H1 (cell line): ENCODE results near the gene INTS2. TPM values are rescaled to one million over a fixed set of nuclear protein-coding genes. Genes with fewer than 3 reads are reported as not detected.

ENCODE experiments used
- CTCF ChIA-PET: fragments of 300-600 bp; sonication (Branson Sonifier 250); formaldehyde crosslinking; loops from one replicate; lab custom pipeline; 2021; ENCODE audit not compliant: partially characterized antibody; lab: Charles Lee
- POLR2A ChIA-PET: fragments of 300-600 bp; sonication (Branson Sonifier 250); formaldehyde crosslinking; loops from one replicate; lab custom pipeline; 2021; ENCODE audit warnings: inconsistent platforms; ENCODE audit not compliant: partially characterized antibody; lab: Charles Lee
- DNase-seq, 2 experiments: peaks; one replicate each; pipeline versions ENCODE4 v3.0.0 to v3.0.0-alpha.2; 2010 to 2022; ENCODE audit warnings: low spot score in 2 of 2, low read depth in 1 of 2, mixed read lengths in 1 of 2
- FAIRE-seq: peaks from 2 replicates; lab custom pipeline; 2011; peaks lifted over from hg19 to GRCh38; lab: Jason Lieb, UNC
- H2AFZ ChIP-seq: 2 replicates; pipeline ENCODE4 v1.8.1; 2012; ENCODE audit warnings: low read length, inconsistent platforms
- H2AK5ac ChIP-seq: 2 replicates; pipeline ENCODE4 v1.6.1; 2013; ENCODE audit warnings: low read depth, low read length
- H2BK120ac ChIP-seq: replicated peaks from 2 replicates; pipeline ENCODE3; 2013; ENCODE audit warnings: low read depth, low read length, inconsistent platforms
- H2BK12ac ChIP-seq: 2 replicates; pipeline ENCODE4 v1.6.1; 2013; ENCODE audit warnings: low read depth, low read length
- H2BK15ac ChIP-seq: 2 replicates; pipeline ENCODE4 v1.6.1; 2013; ENCODE audit warnings: low read length
- H2BK20ac ChIP-seq: 2 replicates; pipeline ENCODE4 v1.6.1; 2013; ENCODE audit warnings: low read length
- H2BK5ac ChIP-seq: 2 replicates; pipeline ENCODE4 v1.6.1; 2013; ENCODE audit warnings: low read depth, low read length
- H3K14ac ChIP-seq: 2 replicates; pipeline ENCODE4 v1.6.1; 2013; ENCODE audit warnings: inconsistent platforms; ENCODE audit not compliant: insufficient read length
- H3K18ac ChIP-seq: 2 replicates; pipeline ENCODE4 v1.6.1; 2013; ENCODE audit warnings: low read length; ENCODE audit errors: extremely low read depth
- H3K23ac ChIP-seq: 2 replicates; pipeline ENCODE4 v1.6.1; 2013; ENCODE audit warnings: inconsistent platforms; ENCODE audit not compliant: insufficient read length
- H3K23me2 ChIP-seq: 2 replicates; pipeline ENCODE4 v1.6.1; 2013; ENCODE audit warnings: low read depth, low read length
- H3K27ac ChIP-seq: 2 replicates; pipeline ENCODE4 v1.6.1; 2011; ENCODE audit warnings: low read depth, low read length, inconsistent platforms
- H3K27me3 ChIP-seq, 4 experiments: replicated peaks in 1 of 4; 1 replicate in 1 of 4; 2 replicates in 3 of 4; pipeline versions ENCODE4 v1.6.1 to v1.8.1; 2011 to 2013; ENCODE audit warnings: low read length in 3 of 4, mild to moderate bottlenecking in 3 of 4, inconsistent platforms in 2 of 4, mixed read lengths in 2 of 4, moderate library complexity in 1 of 4; ENCODE audit not compliant: control insufficient read depth in 3 of 4, insufficient read depth in 3 of 4; ENCODE audit errors: extremely low read depth in 1 of 4
- H3K36me3 ChIP-seq, 4 experiments: 2 replicates each; pipeline versions ENCODE4 v1.6.1 to v1.8.1; 2011 to 2013; ENCODE audit warnings: mild to moderate bottlenecking in 4 of 4, low read length in 3 of 4, moderate library complexity in 2 of 4, control low read depth in 1 of 4, inconsistent platforms in 1 of 4; ENCODE audit not compliant: insufficient read depth in 4 of 4, control insufficient read depth in 2 of 4
- H3K4ac ChIP-seq: replicated peaks from 2 replicates; pipeline ENCODE3; 2013; ENCODE audit warnings: low read length, low read depth, mixed read lengths, inconsistent platforms; ENCODE audit not compliant: insufficient read length
- H3K4me1 ChIP-seq, 4 experiments: replicated peaks in 1 of 4; 1 replicate in 1 of 4; 2 replicates in 3 of 4; pipeline versions ENCODE4 v1.6.1 to v1.8.1; 2011 to 2013; ENCODE audit warnings: low read length in 3 of 4, inconsistent platforms in 2 of 4, mixed read lengths in 1 of 4; ENCODE audit not compliant: insufficient read depth in 4 of 4, control insufficient read depth in 3 of 4
- H3K4me2 ChIP-seq, 2 experiments: 2 replicates each; pipeline versions ENCODE4 v1.6.1 to v1.8.1; 2011 to 2013; ENCODE audit warnings: low read depth in 2 of 2, low read length in 2 of 2, control low read depth in 1 of 2, inconsistent platforms in 1 of 2, mild to moderate bottlenecking in 1 of 2; ENCODE audit not compliant: insufficient read depth in 1 of 2
- H3K4me3 ChIP-seq, 4 experiments: fragments of 200-600, 300-600 bp in 1 of 4; sonication (generic), shearing (Covaris generic), sonication (Bioruptor Twin) in 1 of 4; 2 replicates each; pipeline versions ENCODE4 v1.5.1 to v1.8.1; 2011 to 2016; ENCODE audit warnings: low read length in 4 of 4, low read depth in 3 of 4, control low read depth in 2 of 4, inconsistent platforms in 2 of 4, mild to moderate bottlenecking in 2 of 4, mixed read lengths in 1 of 4, moderate library complexity in 1 of 4; ENCODE audit not compliant: insufficient read depth in 2 of 4; ENCODE audit errors: extremely low read depth in 1 of 4
- H3K56ac ChIP-seq: replicated peaks from 2 replicates; pipeline ENCODE3; 2013; ENCODE audit warnings: low read depth, mild to moderate bottlenecking, mixed read lengths, low read length, inconsistent platforms; ENCODE audit not compliant: insufficient read length
- H3K79me1 ChIP-seq: 2 replicates; pipeline ENCODE4 v1.6.1; 2013; ENCODE audit warnings: low read depth, low read length, control low read depth
- H3K79me2 ChIP-seq, 2 experiments: 2 replicates each; pipeline versions ENCODE4 v1.6.1 to v1.8.1; 2012 to 2013; ENCODE audit warnings: low read length in 2 of 2, mild to moderate bottlenecking in 2 of 2, inconsistent platforms in 1 of 2; ENCODE audit not compliant: insufficient read depth in 2 of 2, control insufficient read depth in 1 of 2
- H3K9ac ChIP-seq, 4 experiments: replicated peaks in 1 of 4; 1 replicate in 1 of 4; 2 replicates in 3 of 4; pipeline versions ENCODE4 v1.6.1 to v1.8.1; 2011 to 2013; ENCODE audit warnings: low read depth in 3 of 4, low read length in 3 of 4, control low read depth in 2 of 4, mild to moderate bottlenecking in 2 of 4, moderate library complexity in 2 of 4, inconsistent platforms in 1 of 4; ENCODE audit errors: extremely low read depth in 1 of 4
- H3K9me3 ChIP-seq, 2 experiments: 2 replicates each; pipeline versions ENCODE4 v1.6.1 to v1.8.1; 2012 to 2013; ENCODE audit warnings: mild to moderate bottlenecking in 2 of 2, moderate library complexity in 2 of 2, control low read depth in 1 of 2, inconsistent platforms in 1 of 2, low read depth in 1 of 2, low read length in 1 of 2, mixed read lengths in 1 of 2; ENCODE audit not compliant: insufficient read depth in 2 of 2
- H4K20me1 ChIP-seq, 2 experiments: replicated peaks in 1 of 2; 2 replicates each; pipeline versions ENCODE3 to v1.8.1; 2011 to 2013; ENCODE audit warnings: inconsistent platforms in 2 of 2, low read length in 2 of 2, mild to moderate bottlenecking in 1 of 2; ENCODE audit not compliant: insufficient read depth in 2 of 2, control insufficient read depth in 1 of 2
- H4K5ac ChIP-seq: 2 replicates; pipeline ENCODE4 v1.6.1; 2013; ENCODE audit warnings: low read length, low read depth, mixed read lengths, inconsistent platforms; ENCODE audit not compliant: insufficient read length
- H4K8ac ChIP-seq: 2 replicates; pipeline ENCODE4 v1.8.0; 2013; ENCODE audit warnings: mild to moderate bottlenecking, moderate library complexity, low read length, inconsistent platforms; ENCODE audit not compliant: insufficient read depth; ENCODE audit errors: extremely low read depth
- H4K91ac ChIP-seq: replicated peaks from 2 replicates; pipeline ENCODE3; 2013; ENCODE audit warnings: low read length, mixed read lengths, inconsistent platforms; ENCODE audit not compliant: insufficient read length
- BCL11A ChIP-seq, 2 experiments: IDR thresholded peaks; one replicate each; pipeline ENCODE4 v1.6.1; 2011; ENCODE audit warnings: low read depth in 2 of 2, low read length in 2 of 2, mild to moderate bottlenecking in 2 of 2
- CHD2 ChIP-seq: IDR thresholded peaks from 2 replicates; pipeline ENCODE4 v1.6.1; 2012; ENCODE audit warnings: low read length, improper control_type of control experiment
- EP300 ChIP-seq, 2 experiments: IDR thresholded peaks; 1 replicate in 1 of 2; 2 replicates in 1 of 2; pipeline ENCODE4 v1.6.1; 2011 to 2012; ENCODE audit warnings: low read depth in 2 of 2, low read length in 2 of 2, mild to moderate bottlenecking in 2 of 2, borderline replicate concordance in 1 of 2, inconsistent platforms in 1 of 2, moderate library complexity in 1 of 2
- GABPA ChIP-seq: IDR thresholded peaks from 2 replicates; pipeline ENCODE4 v1.6.1; 2011; ENCODE audit warnings: mild to moderate bottlenecking, low read length, moderate library complexity, borderline replicate concordance; ENCODE audit not compliant: insufficient read depth
- GTF2F1 ChIP-seq: IDR thresholded peaks from 2 replicates; pipeline ENCODE4 v1.6.1; 2012; ENCODE audit warnings: low read depth, low read length, improper control_type of control experiment, borderline replicate concordance
- KDM4A ChIP-seq: IDR thresholded peaks from one replicate; pipeline ENCODE4 v1.7.1; 2012; ENCODE audit warnings: low read depth, mild to moderate bottlenecking, moderate library complexity, low read length, inconsistent platforms; ENCODE audit not compliant: severe bottlenecking
- KDM5A ChIP-seq: fragments of 200-600 bp; IDR thresholded peaks from 2 replicates; pipeline ENCODE4 v1.7.1; 2012; ENCODE audit warnings: mild to moderate bottlenecking, low read length, inconsistent platforms, mixed read lengths
- MAFK ChIP-seq: IDR thresholded peaks from 2 replicates; pipeline ENCODE4 v1.6.1; 2012; ENCODE audit warnings: low read depth, mild to moderate bottlenecking, improper control_type of control experiment, low read length
- POLR2AphosphoS5 ChIP-seq: IDR thresholded peaks from 2 replicates; pipeline ENCODE4 v1.6.1; 2011; ENCODE audit warnings: low read depth, low read length
- POU5F1 ChIP-seq: IDR thresholded peaks from 2 replicates; pipeline ENCODE4 v1.6.1; 2011; ENCODE audit warnings: low read depth, mild to moderate bottlenecking, low read length, moderate library complexity
- SIX5 ChIP-seq: IDR thresholded peaks from 2 replicates; pipeline ENCODE4 v1.6.1; 2011; ENCODE audit warnings: mild to moderate bottlenecking, low read depth, low read length
- SP4 ChIP-seq: IDR thresholded peaks from 2 replicates; pipeline ENCODE4 v1.6.1; 2012; ENCODE audit warnings: low read length, inconsistent platforms
- TBP ChIP-seq: IDR thresholded peaks from 2 replicates; pipeline ENCODE4 v1.6.1; 2011; ENCODE audit warnings: low read depth, low read length, improper control_type of control experiment
- TCF12 ChIP-seq: IDR thresholded peaks from 2 replicates; pipeline ENCODE4 v1.6.1; 2011; ENCODE audit warnings: low read depth, mild to moderate bottlenecking, low read length
- WGBS, 2 experiments: shearing (Covaris generic) in 1 of 2; methylation state at CpG; one replicate each; pipeline versions ENCODE4 v1.1.6 to v1.1.7; 2013 to 2015; ENCODE audit warnings: low lambda C conversion rate in 2 of 2, mixed read lengths in 2 of 2, inconsistent platforms in 1 of 2, low coverage in 1 of 2, missing lambda C conversion rate in 1 of 2; ENCODE audit not compliant: insufficient replicate concordance in 2 of 2, insufficient coverage in 1 of 2, insufficient read length in 1 of 2; ENCODE audit errors: extremely low coverage in 1 of 2, missing lambda C conversion rate in 1 of 2; 5-methylcytosine and 5-hydroxymethylcytosine counted together
- polyA plus RNA-seq, 7 experiments: library from polyadenylated mRNA; depleted of rRNA in 3 of 7; stranded (reverse) in 5 of 7; unstranded in 2 of 7; fragments of >200 nt in 5 of 7; fragments of 200-250 nt in 2 of 7; gene quantifications; 1 replicate in 5 of 7; 2 replicates in 1 of 7; 4 replicates in 1 of 7; pipeline versions ENCODE4 v1.2.1 to v1.2.3, GENCODE V29; 2011 to 2013; ENCODE audit warnings: missing spikeins in 2 of 7, mixed read lengths in 2 of 7
- total RNA-seq: library from RNA; stranded (reverse); fragmentation: NEBNext Ultra II Directional; extraction: Animal tissue kit (Norgen Biotek cat#: 25700); gene quantifications from 2 replicates; pipeline ENCODE4 v1.2.1, GENCODE V29; 2021
- TF ChIP-seq, protein P1 (sequence below): IDR thresholded peaks from 2 replicates; pipeline ENCODE4 v1.6.1; 2011; ENCODE audit warnings: low read length, improper control_type of control experiment

The INTS2 gene
- total and polyA plus RNA-seq, 2 of the 8 experiments (the other 6 are each of a cell fraction or from before 2014, with no cell fraction given), result 9.4 to 21.8 TPM

DNA sequence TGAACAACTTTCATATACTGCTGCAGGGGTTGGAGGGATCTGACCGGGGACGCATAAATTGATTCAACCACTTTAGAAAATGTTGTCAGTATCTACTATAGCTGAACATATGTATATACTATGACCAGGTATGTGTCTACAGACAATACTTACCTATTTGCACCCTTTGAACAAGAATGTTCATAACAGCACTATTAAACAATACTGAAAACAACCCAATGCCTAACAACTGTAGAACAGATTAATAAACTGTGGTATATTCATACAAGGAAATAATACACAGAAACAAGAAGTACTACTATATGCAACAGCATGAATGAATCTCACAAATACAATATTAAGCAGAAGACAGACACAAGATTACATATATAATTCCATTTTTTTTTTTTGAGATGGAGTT lies 74.9 kb downstream of the INTS2 start:
- Histone ChIP-seq H3K56ac (no peak overlapping the region), H3K4me2 (no peak overlapping the region), H3K4ac (no peak overlapping the region), H3K79me2 (no peaks in the 10 kb centered on the region), H3K27me3 (no peaks in the 10 kb centered on the region), H4K8ac (no peak overlapping the region), H4K5ac (no peak overlapping the region), H3K14ac (no peak overlapping the region), H3K23me2 (no peaks in the 10 kb centered on the region), H3K23ac (no peak overlapping the region), H4K20me1 (peaks cover 0 to 4% of the 10 kb centered on the region in 2 experiments), H2AFZ (no peak overlapping the region), H3K9ac (no peak overlapping the region), H3K9me3 (no peaks in the 10 kb centered on the region), H3K27ac (no peak overlapping the region), H2BK15ac (no peak overlapping the region), H3K18ac (no peak overlapping the region), H2AK5ac (no peak overlapping the region), H2BK120ac (no peak overlapping the region), H2BK5ac (no peak overlapping the region), H3K79me1 (no peaks in the 10 kb centered on the region), H2BK20ac (no peak overlapping the region), H3K36me3 (peaks cover 6 to 47% (median 19%) of the 10 kb centered on the region in 4 experiments; a peak in 7 of 8 replicates), H3K4me3 (no peak overlapping the region), H2BK12ac (no peak overlapping the region), H3K4me1 (no peaks in the 10 kb centered on the region), H4K91ac (no peak overlapping the region)
- ChIA-PET CTCF (no interaction called here), POLR2A (no interaction called here)
- no peak for FAIRE-seq
- DNase-seq, result no peak
- 91% methylated on average over 2 of the region's 2 CpGs; no CpG with 5 or more reads in 1 of the 2 experiments for WGBS, 2 experiments
- TF ChIP-seq CHD2 (no peak), SP4 (no peak), GABPA (no peak), TCF12 (no peak), TBP (no peak), EP300 (IDR thresholded peaks at IDR 0.05; ENCODE audit: borderline replicate concordance in 1 of 2, low read depth in 2 of 2, low read length in 2 of 2) (no peak), GTF2F1 (no peak), POU5F1 (no peak), BCL11A (IDR thresholded peaks at IDR 0.05; ENCODE audit: low read depth in 2 of 2, low read length in 2 of 2) (no peak), SIX5 (no peak), MAFK (no peak), POLR2AphosphoS5 (no peak), KDM5A (no peak), KDM4A (no peak)
- TF ChIP-seq, protein P1, sequence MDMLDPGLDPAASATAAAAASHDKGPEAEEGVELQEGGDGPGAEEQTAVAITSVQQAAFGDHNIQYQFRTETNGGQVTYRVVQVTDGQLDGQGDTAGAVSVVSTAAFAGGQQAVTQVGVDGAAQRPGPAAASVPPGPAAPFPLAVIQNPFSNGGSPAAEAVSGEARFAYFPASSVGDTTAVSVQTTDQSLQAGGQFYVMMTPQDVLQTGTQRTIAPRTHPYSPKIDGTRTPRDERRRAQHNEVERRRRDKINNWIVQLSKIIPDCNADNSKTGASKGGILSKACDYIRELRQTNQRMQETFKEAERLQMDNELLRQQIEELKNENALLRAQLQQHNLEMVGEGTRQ, result no peak
